GM12872 (cell line): ENCODE measurements around the gene PDYN.

ENCODE experiments used
- TF ChIP-seq, protein P1 (sequence below): IDR thresholded peaks from 3 replicates; pipeline ENCODE4 v1.5.1; 2011; ENCODE audit warnings: low read depth, mild to moderate bottlenecking, low read length, moderate library complexity; ENCODE audit not compliant: insufficient read depth

Gene PDYN

DNA sequence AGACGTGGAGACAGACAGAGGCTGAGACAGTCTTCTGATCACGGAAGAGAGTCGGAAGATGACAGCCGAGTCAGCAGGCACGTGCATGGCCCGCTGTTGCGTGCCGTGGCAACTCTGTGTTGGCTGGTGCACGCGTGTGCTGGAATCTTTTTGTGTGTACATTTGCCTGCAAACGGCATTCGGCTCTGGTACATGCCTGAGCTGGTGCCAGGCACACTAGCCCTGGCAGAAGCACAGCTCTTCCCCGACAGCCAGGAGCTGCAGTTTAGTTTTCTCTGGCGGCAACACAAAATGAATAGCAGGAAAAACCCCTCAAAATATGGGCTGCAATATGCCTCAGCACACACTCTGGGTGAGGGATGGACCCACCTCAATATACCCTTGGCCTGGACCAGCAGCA lies 769 bp upstream of the PDYN start:
- TF ChIP-seq, protein P1, sequence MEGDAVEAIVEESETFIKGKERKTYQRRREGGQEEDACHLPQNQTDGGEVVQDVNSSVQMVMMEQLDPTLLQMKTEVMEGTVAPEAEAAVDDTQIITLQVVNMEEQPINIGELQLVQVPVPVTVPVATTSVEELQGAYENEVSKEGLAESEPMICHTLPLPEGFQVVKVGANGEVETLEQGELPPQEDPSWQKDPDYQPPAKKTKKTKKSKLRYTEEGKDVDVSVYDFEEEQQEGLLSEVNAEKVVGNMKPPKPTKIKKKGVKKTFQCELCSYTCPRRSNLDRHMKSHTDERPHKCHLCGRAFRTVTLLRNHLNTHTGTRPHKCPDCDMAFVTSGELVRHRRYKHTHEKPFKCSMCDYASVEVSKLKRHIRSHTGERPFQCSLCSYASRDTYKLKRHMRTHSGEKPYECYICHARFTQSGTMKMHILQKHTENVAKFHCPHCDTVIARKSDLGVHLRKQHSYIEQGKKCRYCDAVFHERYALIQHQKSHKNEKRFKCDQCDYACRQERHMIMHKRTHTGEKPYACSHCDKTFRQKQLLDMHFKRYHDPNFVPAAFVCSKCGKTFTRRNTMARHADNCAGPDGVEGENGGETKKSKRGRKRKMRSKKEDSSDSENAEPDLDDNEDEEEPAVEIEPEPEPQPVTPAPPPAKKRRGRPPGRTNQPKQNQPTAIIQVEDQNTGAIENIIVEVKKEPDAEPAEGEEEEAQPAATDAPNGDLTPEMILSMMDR, result no peak

- TF ChIP-seq, protein P1, result no peak
These were observed 1.3 kb downstream of the PDYN start for GRCh38 chr20:1992359-1993110.

- TF ChIP-seq, protein P1, result no peak
These were observed 6.0 kb downstream of the PDYN start for GRCh38 chr20:1987826-1988225.

DNA sequence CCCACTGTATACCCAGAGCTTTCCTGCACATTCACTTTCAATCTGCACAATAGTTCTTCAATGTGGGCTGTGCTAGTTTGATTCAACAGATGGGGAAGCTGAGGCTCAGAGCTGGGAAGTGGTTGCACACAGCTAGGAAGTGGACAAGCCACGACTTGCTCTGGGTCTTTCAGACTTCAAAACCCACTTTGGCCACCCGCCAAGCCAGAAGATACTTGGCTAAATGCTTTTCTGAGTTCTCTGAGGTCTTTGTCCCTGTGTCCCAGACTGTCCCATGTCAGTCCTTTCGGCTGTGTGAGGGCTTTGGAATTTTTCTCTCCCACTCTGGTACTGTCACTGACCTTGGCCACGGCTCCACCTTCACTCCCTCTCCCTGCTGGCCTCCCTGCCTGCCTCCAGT lies 10.6 kb downstream of the PDYN start:
- TF ChIP-seq, protein P1, result no peak

DNA sequence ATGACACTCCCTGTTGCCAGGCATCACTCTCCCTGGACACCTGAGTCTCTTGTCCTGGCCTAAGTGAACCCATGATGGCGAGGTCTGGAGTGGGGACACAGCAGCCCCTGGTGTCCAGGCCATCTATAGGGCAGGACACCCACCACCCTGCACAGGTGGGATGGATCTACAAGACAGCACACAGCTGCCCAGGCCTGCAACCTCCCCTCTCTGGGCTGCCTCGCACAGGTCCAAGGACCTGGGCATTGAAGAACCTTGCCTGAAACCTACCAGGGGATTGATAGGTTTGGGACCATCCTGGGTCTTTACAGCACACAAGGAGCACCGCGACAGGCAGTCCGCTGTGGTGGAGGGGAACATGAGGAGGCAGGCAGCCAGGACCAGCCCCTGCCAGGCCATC lies 11.2 kb downstream of the PDYN start:
- TF ChIP-seq, protein P1, result no peak

DNA sequence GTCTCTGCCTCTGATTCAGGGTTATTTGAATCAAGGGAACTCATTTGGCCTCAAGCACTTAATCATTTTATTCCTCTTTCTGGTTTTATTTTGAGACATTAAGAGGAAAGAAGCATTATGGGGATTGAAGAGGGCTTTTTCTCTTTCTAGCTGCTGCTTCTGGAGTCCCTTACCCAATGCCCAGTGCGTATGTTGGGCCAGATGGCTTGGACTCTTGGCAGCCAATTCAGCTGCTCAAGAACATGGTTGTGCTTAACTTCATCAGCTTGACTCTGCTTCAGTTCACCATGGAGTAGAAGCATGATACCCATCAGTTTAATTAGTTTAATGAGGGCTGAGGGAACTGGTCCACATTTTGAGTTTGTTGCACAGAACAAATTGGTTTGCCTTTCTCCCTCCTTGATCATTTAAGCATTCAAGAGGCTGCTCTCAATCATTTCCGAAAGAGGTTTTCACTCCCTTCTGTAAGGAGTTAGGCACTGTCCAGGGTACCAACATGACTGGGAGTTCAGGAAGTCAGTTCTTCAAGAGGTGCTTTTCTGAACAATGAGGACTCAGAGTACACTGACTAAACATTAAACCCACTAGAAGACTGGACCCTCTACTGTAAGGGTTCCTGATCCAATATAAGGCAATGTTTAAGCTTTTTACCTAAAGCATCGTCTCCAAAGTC lies 14.6 kb downstream of the PDYN start:
- TF ChIP-seq, protein P1, result no peak

DNA sequence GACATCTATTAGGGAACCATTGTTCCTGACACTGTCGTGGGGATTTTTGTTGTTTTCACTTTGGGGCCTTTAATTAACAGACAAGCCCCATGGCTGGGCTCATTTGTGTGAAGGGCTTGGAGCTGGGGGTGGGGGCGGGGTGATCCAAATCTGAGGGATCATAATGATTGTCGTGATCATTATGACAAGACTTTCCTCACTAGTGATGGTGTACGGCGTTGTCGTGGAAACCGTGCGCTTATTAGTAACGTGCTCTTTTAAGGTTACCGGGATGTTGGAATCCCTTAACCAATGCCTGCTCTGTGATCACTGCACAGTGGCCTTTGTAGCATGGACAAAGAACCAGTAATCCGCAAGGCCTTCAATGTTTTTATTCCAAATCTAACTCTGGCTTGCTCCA lies 18.6 kb downstream of the PDYN start:
- TF ChIP-seq, protein P1, result no peak
